SU-DHL-6 (cell line): ENCODE results near the gene ARMC12.

Source experiments
- EZH2phosphoT487 ChIP-seq: fragments of 200-600 bp; sonication (generic), shearing (Covaris generic); conservative IDR thresholded peaks from 2 replicates; pipeline ENCODE4 v1.6.1; 2018; ENCODE audit warnings: mild to moderate bottlenecking, antibody characterized with exemption, low read length, moderate library complexity, mixed read lengths
- TF ChIP-seq, protein P1 (sequence below): fragments of 200-600 bp; sonication (generic); IDR thresholded peaks from one replicate; pipeline ENCODE4 v1.5.1; 2017; ENCODE audit warnings: antibody characterized with exemption, mild to moderate bottlenecking, low read length, moderate library complexity; ENCODE audit not compliant: insufficient read depth, poor library complexity, severe bottlenecking

DNA sequence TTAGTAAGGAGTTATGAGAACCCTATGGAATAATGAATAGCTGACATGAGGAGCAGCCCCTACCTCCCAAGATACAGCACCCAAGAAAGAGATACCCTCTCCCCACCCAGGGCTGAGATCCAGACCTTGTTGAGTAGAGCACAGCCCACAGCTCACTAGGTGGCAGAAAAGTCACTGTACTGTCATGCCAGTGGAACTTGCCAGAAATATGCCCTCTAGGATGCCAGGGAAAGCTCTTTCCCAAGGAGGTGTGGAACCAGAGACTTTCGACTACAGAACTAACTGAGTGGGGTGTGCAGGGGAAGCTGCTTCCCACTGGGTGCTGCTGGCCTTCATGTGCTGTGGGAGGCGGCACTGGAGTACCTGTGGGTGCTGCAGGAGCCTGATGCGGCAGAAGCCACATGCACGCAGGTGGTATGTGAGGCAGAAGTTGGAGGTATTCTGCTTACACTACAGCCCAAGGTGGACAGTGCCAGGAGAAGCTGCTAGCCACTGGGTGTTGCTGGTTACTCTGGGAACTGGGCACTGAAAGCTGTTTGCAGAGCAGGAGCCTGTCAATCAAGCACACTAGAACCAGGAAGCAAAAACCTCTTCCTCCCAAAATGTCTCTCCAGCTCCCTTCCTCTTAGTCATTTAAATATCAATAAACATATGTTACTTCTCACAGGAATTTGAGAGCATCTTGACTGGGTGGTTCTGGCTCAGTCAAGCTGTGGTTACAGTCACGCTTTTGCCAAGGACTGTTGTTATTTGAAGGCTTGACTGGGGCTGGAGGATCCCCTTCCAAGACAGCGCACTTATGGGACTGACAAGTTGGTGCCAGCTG lies 17.8 kb downstream of the ARMC12 start:
- TF ChIP-seq, protein P1, sequence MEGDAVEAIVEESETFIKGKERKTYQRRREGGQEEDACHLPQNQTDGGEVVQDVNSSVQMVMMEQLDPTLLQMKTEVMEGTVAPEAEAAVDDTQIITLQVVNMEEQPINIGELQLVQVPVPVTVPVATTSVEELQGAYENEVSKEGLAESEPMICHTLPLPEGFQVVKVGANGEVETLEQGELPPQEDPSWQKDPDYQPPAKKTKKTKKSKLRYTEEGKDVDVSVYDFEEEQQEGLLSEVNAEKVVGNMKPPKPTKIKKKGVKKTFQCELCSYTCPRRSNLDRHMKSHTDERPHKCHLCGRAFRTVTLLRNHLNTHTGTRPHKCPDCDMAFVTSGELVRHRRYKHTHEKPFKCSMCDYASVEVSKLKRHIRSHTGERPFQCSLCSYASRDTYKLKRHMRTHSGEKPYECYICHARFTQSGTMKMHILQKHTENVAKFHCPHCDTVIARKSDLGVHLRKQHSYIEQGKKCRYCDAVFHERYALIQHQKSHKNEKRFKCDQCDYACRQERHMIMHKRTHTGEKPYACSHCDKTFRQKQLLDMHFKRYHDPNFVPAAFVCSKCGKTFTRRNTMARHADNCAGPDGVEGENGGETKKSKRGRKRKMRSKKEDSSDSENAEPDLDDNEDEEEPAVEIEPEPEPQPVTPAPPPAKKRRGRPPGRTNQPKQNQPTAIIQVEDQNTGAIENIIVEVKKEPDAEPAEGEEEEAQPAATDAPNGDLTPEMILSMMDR, result no peak
- no peak for TF ChIP-seq EZH2phosphoT487
